ENCODE results near the gene BAG5.
A peak's percentile ranks its signal among the peaks of the same experiment; 100 is the strongest.

BAG5 gene

GRCh38 chr14:103521951-103522563, 40.4 kb downstream of the BAG5 start:
- ChIA-PET CTCF (no interaction called here), POLR2A (interaction anchor here (1.1 to 6.5 kb wide), 9 partner anchors 9 to 36 kb away, joined by 4 to 83 read pairs (median 14); partner anchors contain the start of gene TRMT61A)
- DNase-seq (ENCODE audit: extremely low spot score): no peak
- TF ChIP-seq CTBP1 (IDR thresholded peaks at IDR 0.05; ENCODE audit: borderline replicate concordance) (no peak), ARNT (IDR thresholded peaks at IDR 0.05) (no peak), FOXA1 (IDR thresholded peaks at IDR 0.05) (no peak), ELF4 (IDR thresholded peaks at IDR 0.05) (no peak), BHLHE40 (IDR thresholded peaks at IDR 0.05; ENCODE audit: borderline replicate concordance) (no peak), SUZ12 (IDR thresholded peaks at IDR 0.05) (no peak), FOXM1 (IDR thresholded peaks at IDR 0.05; ENCODE audit: borderline replicate concordance) (no peak), L3MBTL2 (conservative IDR thresholded peaks at IDR 0.05) (no peak)

GRCh38 chr14:103521438-103521950, 41.0 kb downstream of the BAG5 start:
- POLR2A ChIA-PET: interaction anchor here (0.6 to 6.5 kb wide), 9 partner anchors 10 to 187 kb away, joined by 3 to 83 read pairs (median 14); partner anchors contain the start of genes EIF5 and TRMT61A
- DNase-seq (ENCODE audit: extremely low spot score): no peak
- no peak for TF ChIP-seq ELF4 (IDR thresholded peaks at IDR 0.05)
- TF ChIP-seq FOXM1 (IDR thresholded peaks at IDR 0.05; ENCODE audit: borderline replicate concordance): no peak
- TF ChIP-seq L3MBTL2 (conservative IDR thresholded peaks at IDR 0.05): no peak
- CTCF ChIA-PET: interaction anchor here (1.0 to 1.5 kb wide), 6 partner anchors 10 to 35 kb away, joined by 3 to 6 read pairs (median 4); no protein-coding TSS in a partner anchor

- ChIA-PET POLR2A (interaction anchor here (0.6 to 6.5 kb wide), 9 partner anchors 10 to 187 kb away, joined by 3 to 83 read pairs (median 14); partner anchors contain the start of genes EIF5 and TRMT61A), CTCF (interaction anchor here (1.0 to 1.5 kb wide), 6 partner anchors 9 to 36 kb away, joined by 3 to 6 read pairs (median 4); no protein-coding TSS in a partner anchor)
- TF ChIP-seq LEF1 (IDR thresholded peaks at IDR 0.05; ENCODE audit: borderline replicate concordance) (peak; percentile 63; the same call in 1 of the 2 replicates), SUZ12 (IDR thresholded peaks at IDR 0.05) (no peak), FOXK2 (IDR thresholded peaks at IDR 0.05) (no peak), L3MBTL2 (conservative IDR thresholded peaks at IDR 0.05) (peak; percentile 30; the same call in 1 of the 2 replicates), ZNF384 (IDR thresholded peaks at IDR 0.05) (no peak), TARDBP (IDR thresholded peaks at IDR 0.05) (no peak), NFRKB (IDR thresholded peaks at IDR 0.05) (no peak), BHLHE40 (IDR thresholded peaks at IDR 0.05; ENCODE audit: borderline replicate concordance) (no peak), HDGF (IDR thresholded peaks at IDR 0.05; ENCODE audit: borderline replicate concordance) (peak; percentile 87; the same call in 1 of the 2 replicates), FOXA1 (IDR thresholded peaks at IDR 0.05) (no peak), ARNT (IDR thresholded peaks at IDR 0.05) (no peak), CTBP1 (IDR thresholded peaks at IDR 0.05; ENCODE audit: borderline replicate concordance) (peak; percentile 29; the same call in 1 of the 2 replicates)
- DNase-seq (ENCODE audit: extremely low spot score): peak; percentile 71
These were observed 41.6 kb downstream of the BAG5 start for GRCh38 chr14:103520657-103521437.

GRCh38 chr14:103520269-103520656, 42.2 kb downstream of the BAG5 start:
- no peak for DNase-seq (ENCODE audit: extremely low spot score)
- TF ChIP-seq ARNT (IDR thresholded peaks at IDR 0.05): no peak
- CTCF ChIA-PET: interaction anchor here (1.0 to 2.1 kb wide), 6 partner anchors 8 to 30 kb away, joined by 3 to 7 read pairs (median 4); partner anchors contain the start of gene TRMT61A
- POLR2A ChIA-PET: interaction anchor here (1.3 to 6.5 kb wide), 7 partner anchors 11 to 41 kb away, joined by 3 to 83 read pairs (median 16); partner anchors contain the start of gene TRMT61A

- ChIA-PET CTCF (interaction anchor here (0.6 to 3.5 kb wide), 6 partner anchors 9 to 39 kb away, joined by 3 to 26 read pairs (median 10); partner anchors contain the start of gene TRMT61A), POLR2A (interaction anchor here (1.3 to 6.5 kb wide), 6 partner anchors 11 to 42 kb away, joined by 3 to 83 read pairs (median 18); partner anchors contain the start of gene TRMT61A)
- TF ChIP-seq BHLHE40 (IDR thresholded peaks at IDR 0.05; ENCODE audit: borderline replicate concordance): no peak
- TF ChIP-seq PKNOX1 (IDR thresholded peaks at IDR 0.05): no peak
- TF ChIP-seq ZNF384 (IDR thresholded peaks at IDR 0.05): no peak
- no peak for TF ChIP-seq NFRKB (IDR thresholded peaks at IDR 0.05)
- DNase-seq (ENCODE audit: extremely low spot score): no peak
These were observed 42.6 kb downstream of the BAG5 start for GRCh38 chr14:103519837-103520212.

- no peak for DNase-seq (ENCODE audit: extremely low spot score)
- CTCF ChIA-PET: interaction anchor here (0.5 to 3.5 kb wide), 16 partner anchors 9 to 383 kb away, joined by 3 to 26 read pairs (median 4); partner anchors contain the start of genes BAG5 and TRMT61A
- POLR2A ChIA-PET: interaction anchor here (1.0 to 6.5 kb wide), 8 partner anchors 12 to 39 kb away, joined by 3 to 83 read pairs (median 10); partner anchors contain the start of gene TRMT61A
- TF ChIP-seq ZNF384 (IDR thresholded peaks at IDR 0.05): no peak
- 0 out of 2 replicates have a peak, but pooled peaks have one; percentile 10 for TF ChIP-seq ELF4 (IDR thresholded peaks at IDR 0.05)
- TF ChIP-seq ARNT (IDR thresholded peaks at IDR 0.05): no peak
These were observed 43.2 kb downstream of the BAG5 start for GRCh38 chr14:103519043-103519836.
